Measurements from ENCODE around the gene NUP88.
A peak's percentile ranks its signal among the peaks of the same experiment; 100 is the strongest.
"Not testable (repeated sequence)": the region's sequence is repeated elsewhere in the genome, so short reads cannot be mapped to it uniquely, and the experiment has no call there.

The NUP88 gene

GRCh38 chr17:5419356-5419958 lies at the start of gene NUP88:
TSS of gene NUP88 (minus strand) at chr17:5419662. CDS start at chr17:5419650, 12 bp downstream.
- DNase-seq: peak; percentile 98

GRCh38 chr17:5468075-5468473 lies 48.6 kb upstream of the NUP88 start:
- DNase-seq: no peak

- DNase-seq: no peak
These were observed 48.0 kb upstream of the NUP88 start for GRCh38 chr17:5467416-5467815.

GRCh38 chr17:5466295-5466694 lies 46.8 kb upstream of the NUP88 start:
- no peak for DNase-seq

- DNase-seq: no peak
These were observed 45.5 kb upstream of the NUP88 start for GRCh38 chr17:5464717-5465507.

GRCh38 chr17:5446786-5447185 lies 27.3 kb upstream of the NUP88 start:
- DNase-seq: no peak

GRCh38 chr17:5444209-5444608 lies 24.7 kb upstream of the NUP88 start:
- no peak for DNase-seq

GRCh38 chr17:5443728-5444127 lies 24.3 kb upstream of the NUP88 start:
- DNase-seq: no peak

- DNase-seq: no peak
These were observed 19.9 kb upstream of the NUP88 start for GRCh38 chr17:5439446-5439764.

- DNase-seq: peak; percentile 91
These were observed 19.4 kb upstream of the NUP88 start, which contains the start of gene C1QBP for GRCh38 chr17:5438716-5439445. TSS of gene C1QBP (minus strand) at chr17:5439155. CDS start at chr17:5439073, 82 bp downstream.

GRCh38 chr17:5437721-5438317 lies 18.4 kb upstream of the NUP88 start:
- DNase-seq: no peak

- not testable (repeated sequence) for DNase-seq
These were observed 16.4 kb upstream of the NUP88 start for GRCh38 chr17:5435781-5436315.

- DNase-seq: no peak
These were observed 15.5 kb upstream of the NUP88 start for GRCh38 chr17:5434984-5435383.

- DNase-seq: no peak
These were observed 12.6 kb upstream of the NUP88 start for GRCh38 chr17:5431949-5432556.

- DNase-seq: not testable (repeated sequence)
These were observed 11.8 kb upstream of the NUP88 start for GRCh38 chr17:5431234-5431633.

GRCh38 chr17:5430413-5430999 lies 11.0 kb upstream of the NUP88 start:
- DNase-seq: no peak

- DNase-seq: no peak
These were observed 9.9 kb upstream of the NUP88 start for GRCh38 chr17:5429191-5429887.

GRCh38 chr17:5425826-5426225 lies 6.4 kb upstream of the NUP88 start:
- no peak for DNase-seq

- no peak for DNase-seq
These were observed 5.4 kb upstream of the NUP88 start for GRCh38 chr17:5424909-5425308.

GRCh38 chr17:5422505-5422904 lies 3.0 kb upstream of the NUP88 start:
- DNase-seq: no peak

- DNase-seq: peak; percentile 98
These were observed 644 bp upstream of the NUP88 start, which contains the start of gene RPAIN for GRCh38 chr17:5419959-5420653. TSS of gene RPAIN (plus strand) at chr17:5420182. CDS start at chr17:5420211, 29 bp downstream.
